Measurements from ENCODE around the gene C16orf54.

DNA sequence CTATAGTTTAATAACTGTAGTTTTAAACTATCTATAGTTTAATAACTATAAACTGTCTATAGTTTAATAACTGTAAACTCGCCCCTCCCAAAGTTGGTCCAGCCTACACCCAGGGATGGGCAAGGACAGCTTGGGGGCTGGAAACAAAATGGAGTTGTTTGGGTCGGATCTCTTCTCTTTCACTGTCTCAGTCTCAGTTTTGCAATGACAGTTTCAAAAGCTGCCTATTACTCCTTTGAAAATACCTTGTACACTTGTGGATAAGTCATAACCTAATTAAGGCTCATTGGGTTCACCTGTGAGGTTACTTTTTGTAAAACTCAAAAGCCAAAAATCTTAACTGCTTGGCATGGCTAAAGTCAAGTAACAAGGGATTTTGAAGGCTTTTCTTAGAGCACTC lies 31.4 kb downstream of the C16orf54 start:
- TF ChIP-seq, protein P1, sequence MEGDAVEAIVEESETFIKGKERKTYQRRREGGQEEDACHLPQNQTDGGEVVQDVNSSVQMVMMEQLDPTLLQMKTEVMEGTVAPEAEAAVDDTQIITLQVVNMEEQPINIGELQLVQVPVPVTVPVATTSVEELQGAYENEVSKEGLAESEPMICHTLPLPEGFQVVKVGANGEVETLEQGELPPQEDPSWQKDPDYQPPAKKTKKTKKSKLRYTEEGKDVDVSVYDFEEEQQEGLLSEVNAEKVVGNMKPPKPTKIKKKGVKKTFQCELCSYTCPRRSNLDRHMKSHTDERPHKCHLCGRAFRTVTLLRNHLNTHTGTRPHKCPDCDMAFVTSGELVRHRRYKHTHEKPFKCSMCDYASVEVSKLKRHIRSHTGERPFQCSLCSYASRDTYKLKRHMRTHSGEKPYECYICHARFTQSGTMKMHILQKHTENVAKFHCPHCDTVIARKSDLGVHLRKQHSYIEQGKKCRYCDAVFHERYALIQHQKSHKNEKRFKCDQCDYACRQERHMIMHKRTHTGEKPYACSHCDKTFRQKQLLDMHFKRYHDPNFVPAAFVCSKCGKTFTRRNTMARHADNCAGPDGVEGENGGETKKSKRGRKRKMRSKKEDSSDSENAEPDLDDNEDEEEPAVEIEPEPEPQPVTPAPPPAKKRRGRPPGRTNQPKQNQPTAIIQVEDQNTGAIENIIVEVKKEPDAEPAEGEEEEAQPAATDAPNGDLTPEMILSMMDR (IDR thresholded peaks at IDR 0.05): no peak
- TF ChIP-seq POLR2A (IDR thresholded peaks at IDR 0.05): no peak

Data from lower leg skin (tissue), 3 donors.